Caco-2 (cell line): Measurements from ENCODE around the gene SHMT2. TPM values are rescaled to one million over a fixed set of nuclear protein-coding genes. Genes with fewer than 3 reads are reported as not detected.

ENCODE experiments used
- BruUV-seq: library from RNA; stranded (reverse); fragments of 400-500 nt; replicated peaks from 2 replicates; lab custom pipeline; 2021; lab: Mats Ljungman, UMichigan
- CTCF ChIA-PET: fragments of 300-600 bp; sonication (Branson Sonifier 250); formaldehyde crosslinking; loops from one replicate; lab custom pipeline; 2022; ENCODE audit warnings: antibody characterized with exemption; lab: Charles Lee
- POLR2A ChIA-PET: fragments of 300-600 bp; sonication (Branson Sonifier 250); formaldehyde crosslinking; loops from one replicate; lab custom pipeline; 2022; ENCODE audit warnings: antibody characterized with exemption; lab: Charles Lee
- DNase-seq, 2 experiments: peaks; one replicate each; pipeline versions ENCODE4 v3.0.0 to v3.0.0-alpha.2; 2020 to 2022
- H3K27me3 ChIP-seq: replicated peaks from 2 replicates; pipeline ENCODE4 v1.6.0; 2011; ENCODE audit warnings: low read length; ENCODE audit not compliant: control insufficient read depth, insufficient read depth
- H3K36me3 ChIP-seq: 2 replicates; pipeline ENCODE4 v1.5.1; 2011; ENCODE audit warnings: low read length; ENCODE audit not compliant: control insufficient read depth, insufficient read depth
- H3K4me1 ChIP-seq: fragments of 250-450 bp; sonication (Bioruptor Pico); 2 replicates; pipeline ENCODE4 v1.5.1; 2020; ENCODE audit warnings: mild to moderate bottlenecking
- H3K4me3 ChIP-seq: 2 replicates; pipeline ENCODE4 v1.5.1; 2011; ENCODE audit warnings: low read depth, mild to moderate bottlenecking, control low read depth, low read length
- H3K9me3 ChIP-seq: fragments of 250-450 bp; sonication (Bioruptor Pico); 2 replicates; pipeline ENCODE4 v1.5.1; 2020; ENCODE audit warnings: mild to moderate bottlenecking, moderate library complexity
- H3K27ac Mint-ChIP-seq: one replicate; pipeline ENCODE4 v1.8.0; 2022; ENCODE audit warnings: mixed read lengths; ENCODE audit not compliant: unreplicated experiment
- H3K27me3 Mint-ChIP-seq: one replicate; pipeline ENCODE4 v1.8.0; 2022; ENCODE audit warnings: mixed read lengths; ENCODE audit not compliant: insufficient read depth, unreplicated experiment
- H3K36me3 Mint-ChIP-seq: one replicate; pipeline ENCODE4 v1.8.0; 2022; ENCODE audit warnings: mild to moderate bottlenecking, mixed read lengths; ENCODE audit not compliant: insufficient read depth, unreplicated experiment
- H3K4me1 Mint-ChIP-seq: one replicate; pipeline ENCODE4 v1.8.0; 2022; ENCODE audit warnings: low read depth, mixed read lengths; ENCODE audit not compliant: unreplicated experiment
- H3K4me3 Mint-ChIP-seq: one replicate; pipeline ENCODE4 v1.8.0; 2022; ENCODE audit warnings: mild to moderate bottlenecking, moderate library complexity, mixed read lengths; ENCODE audit not compliant: unreplicated experiment
- H3K9me3 Mint-ChIP-seq: one replicate; pipeline ENCODE4 v1.8.0; 2022; ENCODE audit warnings: mixed read lengths; ENCODE audit not compliant: unreplicated experiment
- intact Hi-C: fragments of 100-400 bp; cut with micrococcal nuclease; formaldehyde crosslinking; loops from one replicate; pipeline ENCODE4 v1.10.0; 2022; ENCODE audit not compliant: unreplicated experiment
- total RNA-seq: library from RNA; stranded (reverse); gene quantifications from 2 replicates; pipeline ENCODE4 v1.2.3, GENCODE V29; 2022
- TF ChIP-seq, protein P1 (sequence below), 2 experiments: fragments of 200-600 bp in 1 of 2; IDR thresholded peaks; 1 replicate in 1 of 2; 2 replicates in 1 of 2; pipeline versions ENCODE4 v1.5.1 to v1.8.0; 2011 to 2022; ENCODE audit warnings: antibody characterized with exemption in 1 of 2, control low read depth in 1 of 2, inconsistent platforms in 1 of 2, low read depth in 1 of 2, low read length in 1 of 2, mild to moderate bottlenecking in 1 of 2, moderate library complexity in 1 of 2; ENCODE audit not compliant: insufficient read depth in 1 of 2, severe bottlenecking in 1 of 2, unreplicated experiment in 1 of 2

The SHMT2 gene
- total RNA-seq, 1 experiment from 2014 or later: 466 TPM

DNA sequence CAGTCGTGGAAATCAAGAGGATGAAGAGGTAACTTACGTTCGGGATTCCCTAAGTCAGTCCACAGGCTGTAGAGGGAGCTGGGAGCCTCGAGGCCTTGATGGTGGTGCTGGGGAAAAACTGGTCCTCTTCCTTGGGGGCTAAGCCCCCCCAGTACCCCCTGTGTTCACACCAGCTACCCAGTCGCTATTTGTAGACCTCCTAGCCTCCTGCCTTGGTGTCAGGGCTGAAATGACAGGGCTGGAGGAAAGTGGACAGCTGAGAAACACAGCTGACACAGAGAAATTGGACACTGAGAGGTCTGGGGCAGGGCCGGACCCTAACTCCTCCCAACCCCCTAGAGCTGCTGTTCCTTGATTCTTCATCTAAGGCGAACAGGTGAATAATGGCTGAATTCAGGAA, 21.4 kb downstream of the SHMT2 start, which contains the start of gene STAC3:
STAC3 (minus strand) TSS at position 232 of the 400 bp plus-strand sequence. CDS start 1,551 bp downstream, outside the sequence.
- no peak within 1 kb of the TSS for H3K4me3 ChIP-seq
- H3K4me3 Mint-ChIP-seq: no peak within 1 kb of the TSS
- no peaks in the 10 kb centered on the region for H3K9me3 ChIP-seq
- peaks cover 5% of the 10 kb centered on the region for H3K36me3 Mint-ChIP-seq
- no peaks in the 10 kb centered on the region for H3K36me3 ChIP-seq
- H3K4me1 ChIP-seq: no peaks in the 10 kb centered on the region
- H3K9me3 Mint-ChIP-seq: no peaks in the 10 kb centered on the region
- CTCF ChIA-PET: interaction anchor here (0.5 to 1.2 kb wide), 5 partner anchors 12 to 581 kb away, joined by 3 to 7 read pairs (median 3); partner anchors contain the start of gene INHBE
- H3K27ac Mint-ChIP-seq: no peak within 1 kb of the TSS
- BruUV-seq: no TSS peak
- no peaks in the 10 kb centered on the region for H3K4me1 Mint-ChIP-seq
- DNase-seq: no peak
- intact Hi-C loops: no loop called here
- H3K27me3 Mint-ChIP-seq: peaks cover 2% of the 10 kb centered on the region
- TF ChIP-seq, protein P1, sequence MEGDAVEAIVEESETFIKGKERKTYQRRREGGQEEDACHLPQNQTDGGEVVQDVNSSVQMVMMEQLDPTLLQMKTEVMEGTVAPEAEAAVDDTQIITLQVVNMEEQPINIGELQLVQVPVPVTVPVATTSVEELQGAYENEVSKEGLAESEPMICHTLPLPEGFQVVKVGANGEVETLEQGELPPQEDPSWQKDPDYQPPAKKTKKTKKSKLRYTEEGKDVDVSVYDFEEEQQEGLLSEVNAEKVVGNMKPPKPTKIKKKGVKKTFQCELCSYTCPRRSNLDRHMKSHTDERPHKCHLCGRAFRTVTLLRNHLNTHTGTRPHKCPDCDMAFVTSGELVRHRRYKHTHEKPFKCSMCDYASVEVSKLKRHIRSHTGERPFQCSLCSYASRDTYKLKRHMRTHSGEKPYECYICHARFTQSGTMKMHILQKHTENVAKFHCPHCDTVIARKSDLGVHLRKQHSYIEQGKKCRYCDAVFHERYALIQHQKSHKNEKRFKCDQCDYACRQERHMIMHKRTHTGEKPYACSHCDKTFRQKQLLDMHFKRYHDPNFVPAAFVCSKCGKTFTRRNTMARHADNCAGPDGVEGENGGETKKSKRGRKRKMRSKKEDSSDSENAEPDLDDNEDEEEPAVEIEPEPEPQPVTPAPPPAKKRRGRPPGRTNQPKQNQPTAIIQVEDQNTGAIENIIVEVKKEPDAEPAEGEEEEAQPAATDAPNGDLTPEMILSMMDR (IDR thresholded peaks at IDR 0.05; ENCODE audit: insufficient read depth in 1 of 2, low read depth in 1 of 2, low read length in 1 of 2, severe bottlenecking in 1 of 2, unreplicated experiment in 1 of 2): no peak
- no peaks in the 10 kb centered on the region for H3K27me3 ChIP-seq
- POLR2A ChIA-PET: interaction anchor here (0.6 to 1.3 kb wide), 2 partner anchors 9 to 22 kb away, joined by 3 to 4 read pairs; partner anchors contain the start of gene SHMT2

DNA sequence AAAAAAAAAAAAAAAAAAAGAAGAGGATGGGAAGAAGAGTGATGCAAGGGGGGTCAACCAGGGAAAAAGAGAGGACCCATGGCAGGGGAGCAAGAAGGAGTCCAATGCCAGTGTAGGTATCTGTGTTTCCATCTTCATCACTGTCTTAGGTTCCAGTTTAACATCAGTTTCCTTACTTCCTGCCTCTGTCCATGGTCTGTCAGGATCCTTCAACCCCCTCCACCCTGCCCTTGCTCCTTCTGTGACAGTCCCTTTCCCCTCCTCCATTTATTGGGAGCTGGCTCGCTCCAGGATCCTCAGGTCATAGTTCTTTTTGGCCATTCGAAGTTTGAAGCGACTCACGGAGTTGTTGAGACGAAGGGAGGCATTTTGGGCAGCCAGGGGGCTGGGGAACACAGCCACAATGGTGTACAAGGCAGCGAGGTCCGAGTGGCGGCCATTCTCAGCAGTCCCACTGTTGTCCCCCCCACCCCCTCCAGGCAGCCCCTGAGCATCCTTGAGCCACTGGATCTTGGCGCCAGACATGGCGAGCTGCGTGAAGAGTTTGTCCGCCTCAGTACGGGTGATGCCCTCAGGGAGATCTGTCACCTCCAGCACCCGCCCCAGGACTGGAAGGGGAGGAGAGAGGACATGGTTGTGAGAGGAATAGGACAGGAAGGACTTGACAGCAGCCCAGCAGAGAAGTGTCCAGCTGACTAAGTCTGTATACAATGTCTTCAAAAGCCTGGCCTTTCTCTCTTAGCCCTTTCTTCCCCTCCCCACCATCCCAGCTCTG, 25.2 kb downstream of the SHMT2 start:
- H3K27me3 Mint-ChIP-seq: no peaks in the 10 kb centered on the region
- ChIA-PET CTCF (interaction anchor here (0.6 kb wide), 1 partner anchor 192 kb away, joined by 4 read pairs; no protein-coding TSS in a partner anchor), POLR2A (no interaction called here)
- no peak for DNase-seq
- intact Hi-C loops: no loop called here
- H3K9me3 Mint-ChIP-seq: no peaks in the 10 kb centered on the region
- no peaks in the 10 kb centered on the region for H3K4me1 Mint-ChIP-seq
- Histone ChIP-seq H3K36me3 (no peaks in the 10 kb centered on the region; the same call in 1 of the 2 replicates), H3K9me3 (no peaks in the 10 kb centered on the region), H3K27me3 (no peaks in the 10 kb centered on the region), H3K4me1 (no peaks in the 10 kb centered on the region), H3K4me3 (no peak overlapping the region)
- BruUV-seq: TSS peak; percentile 66
- TF ChIP-seq, protein P1 (IDR thresholded peaks at IDR 0.05; ENCODE audit: insufficient read depth in 1 of 2, low read depth in 1 of 2, low read length in 1 of 2, severe bottlenecking in 1 of 2, unreplicated experiment in 1 of 2): no peak
- H3K4me3 Mint-ChIP-seq: no peak overlapping the region
- H3K27ac Mint-ChIP-seq: no peak overlapping the region
- H3K36me3 Mint-ChIP-seq: peaks cover 9% of the 10 kb centered on the region

DNA sequence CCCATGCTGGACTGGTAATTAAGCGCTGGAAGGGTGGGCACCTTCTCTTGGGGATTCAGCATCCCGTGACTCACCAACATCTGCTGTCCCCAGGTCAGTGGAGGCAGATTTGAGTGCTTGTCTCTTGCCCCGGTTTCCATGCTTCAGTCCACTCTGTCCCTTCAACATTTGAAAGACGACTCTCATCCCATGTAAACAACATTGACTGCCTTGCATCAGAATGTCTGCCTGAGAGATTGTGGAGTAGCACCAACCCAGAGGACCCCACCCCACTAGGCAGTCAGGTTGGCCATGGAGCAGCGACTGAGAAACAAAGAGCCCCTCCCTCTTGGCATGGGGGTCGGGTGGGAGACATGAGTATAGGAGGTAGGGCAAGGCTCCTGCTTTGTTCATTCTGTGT, 26.4 kb downstream of the SHMT2 start:
- Mint-ChIP-seq H3K9me3 (no peaks in the 10 kb centered on the region), H3K4me3 (no peak overlapping the region), H3K27ac (no peak overlapping the region), H3K27me3 (no peaks in the 10 kb centered on the region), H3K4me1 (no peaks in the 10 kb centered on the region), H3K36me3 (peaks cover 9% of the 10 kb centered on the region)
- Histone ChIP-seq H3K9me3 (no peaks in the 10 kb centered on the region), H3K27me3 (no peaks in the 10 kb centered on the region), H3K36me3 (no peaks in the 10 kb centered on the region; the same call in 1 of the 2 replicates), H3K4me1 (no peaks in the 10 kb centered on the region), H3K4me3 (no peak overlapping the region)
- TF ChIP-seq, protein P1 (IDR thresholded peaks at IDR 0.05; ENCODE audit: insufficient read depth in 1 of 2, low read depth in 1 of 2, low read length in 1 of 2, severe bottlenecking in 1 of 2, unreplicated experiment in 1 of 2): no peak
- intact Hi-C loops: no loop called here
- CTCF ChIA-PET: no interaction called here
- DNase-seq: no peak
- no TSS peak for BruUV-seq
- POLR2A ChIA-PET: no interaction called here
